Myocyte (in vitro differentiated cells): Measurements from ENCODE around the gene QKI. TPM values are rescaled to one million over a fixed set of nuclear protein-coding genes. Genes with fewer than 3 reads are reported as not detected.
"Not testable (repeated sequence)": the region's sequence is repeated elsewhere in the genome, so short reads cannot be mapped to it uniquely, and the experiment has no call there.

Experiments used
- DNase-seq: peaks from one replicate; pipeline ENCODE4 v3.0.0-alpha.2; 2012; ENCODE audit warnings: low read depth
- total RNA-seq: library from RNA; depleted of rRNA; stranded (reverse); fragments of >200 nt; gene quantifications from 2 replicates; pipeline ENCODE4 v1.2.3, GENCODE V29; 2014

QKI gene
- total RNA-seq, 1 donor from 2014 or later = 423 TPM

- DNase-seq = no peak
Measured at GRCh38 chr6:163572612-163573011, 158.1 kb downstream of the QKI start.

GRCh38 chr6:163573503-163574179, 159.1 kb downstream of the QKI start:
- DNase-seq = no peak

- DNase-seq = no peak
Measured at GRCh38 chr6:163576114-163576513, 161.6 kb downstream of the QKI start.

GRCh38 chr6:163577404-163577803, 162.9 kb downstream of the QKI start:
- no peak for DNase-seq

GRCh38 chr6:163579111-163579879, 164.8 kb downstream of the QKI start:
- DNase-seq = no peak

- no peak for DNase-seq
Measured at GRCh38 chr6:163579880-163580295, 165.4 kb downstream of the QKI start.

- no peak for DNase-seq
Measured at GRCh38 chr6:163580311-163581030, 166.0 kb downstream of the QKI start.

- DNase-seq = no peak
Measured at GRCh38 chr6:163583558-163583957, 169.0 kb downstream of the QKI start.

GRCh38 chr6:163585932-163586437, 171.5 kb downstream of the QKI start:
- peak; percentile 88 for DNase-seq

GRCh38 chr6:163586888-163587287, 172.4 kb downstream of the QKI start:
- DNase-seq = peak; percentile 51

- DNase-seq = peak; percentile 77
Measured at GRCh38 chr6:163588220-163588919, 173.9 kb downstream of the QKI start.

- DNase-seq = no peak
Measured at GRCh38 chr6:163589387-163589786, 174.9 kb downstream of the QKI start.

GRCh38 chr6:163590132-163590531, 175.6 kb downstream of the QKI start:
- not testable (repeated sequence) for DNase-seq

- DNase-seq = no peak
Measured at GRCh38 chr6:163592872-163593271, 178.4 kb downstream of the QKI start.

GRCh38 chr6:163596174-163596573, 181.7 kb downstream of the QKI start:
- DNase-seq = no peak

- DNase-seq = peak; percentile 78
Measured at GRCh38 chr6:163599136-163599535, 184.6 kb downstream of the QKI start.

- no peak for DNase-seq
Measured at GRCh38 chr6:163599684-163600083, 185.2 kb downstream of the QKI start.

GRCh38 chr6:163600331-163600730, 185.8 kb downstream of the QKI start:
- DNase-seq = no peak

GRCh38 chr6:163600781-163601180, 186.3 kb downstream of the QKI start:
- no peak for DNase-seq

- DNase-seq = no peak
Measured at GRCh38 chr6:163602851-163603250, 188.3 kb downstream of the QKI start.

GRCh38 chr6:163603395-163603794, 188.9 kb downstream of the QKI start:
- no peak for DNase-seq
